Upper lobe of left lung (tissue), 6 donors: Measurements from ENCODE around the gene PPIE. TPM values are rescaled to one million over a fixed set of nuclear protein-coding genes. Genes with fewer than 3 reads are reported as not detected.

Source experiments
- ATAC-seq, 2 donors: fragments of 200-7000 bp; cut with Tn5 transposase; one replicate each; pipeline ENCODE4 v1.9.1; 2022; ENCODE audit warnings: mild to moderate bottlenecking in 2 of 2, moderate library complexity in 2 of 2; ENCODE audit not compliant: low FRiP score in 2 of 2
- DNase-seq, 2 donors: peaks; one replicate each; pipeline ENCODE4 v3.0.0-alpha.2; 2019 to 2020
- H3K27ac ChIP-seq, 4 donors: fragments of 200-600 bp; sonication (generic); one replicate each; pipeline ENCODE4 v1.5.1; 2016 to 2019
- H3K27me3 ChIP-seq, 4 donors: fragments of 200-600 bp; sonication (generic); one replicate each; pipeline ENCODE4 v1.5.1; 2017 to 2019
- H3K36me3 ChIP-seq, 4 donors: fragments of 200-600 bp; sonication (generic); one replicate each; pipeline ENCODE4 v1.5.1; 2016 to 2019
- H3K4me1 ChIP-seq, 4 donors: fragments of 200-600 bp; sonication (generic); one replicate each; pipeline ENCODE4 v1.5.1; 2018 to 2019
- H3K4me3 ChIP-seq, 4 donors: fragments of 200-600 bp; sonication (generic); one replicate each; pipeline ENCODE4 v1.5.1; 2017 to 2019; ENCODE audit warnings: mild to moderate bottlenecking in 2 of 4, moderate library complexity in 1 of 4
- H3K9me3 ChIP-seq, 4 donors: fragments of 200-600 bp; sonication (generic); one replicate each; pipeline ENCODE4 v1.5.1; 2018 to 2019
- EP300 ChIP-seq, 4 donors: sonication (generic); formaldehyde crosslinking; IDR thresholded peaks; one replicate each; pipeline ENCODE4 v1.5.1; 2017; ENCODE audit warnings: antibody characterized with exemption in 4 of 4, control low read depth in 2 of 4
- POLR2A ChIP-seq, 4 donors: fragments of 450-650 bp; IDR thresholded peaks; one replicate each; pipeline ENCODE4 v1.5.1; 2016 to 2017; ENCODE audit warnings: antibody characterized with exemption in 4 of 4, mild to moderate bottlenecking in 2 of 4
- POLR2AphosphoS5 ChIP-seq, 2 donors: sonication (generic); formaldehyde crosslinking; IDR thresholded peaks; one replicate each; pipeline ENCODE4 v1.5.1; 2017; ENCODE audit warnings: antibody characterized with exemption in 2 of 2
- WGBS, 2 donors: methylation state at CpG; one replicate each; pipeline ENCODE4 v1.1.5; 2017 to 2018; 5-methylcytosine and 5-hydroxymethylcytosine counted together
- total RNA-seq, 6 donors: library from RNA; depleted of rRNA in 4 of 6; stranded (reverse); fragments of >200 nt in 4 of 6; gene quantifications; one replicate each; pipeline versions ENCODE4 v1.1.0 to v1.2.1, GENCODE V29; 2016 to 2021
- TF ChIP-seq, protein P1 (sequence below), 6 experiments: fragments of 450-650 bp in 4 of 6; fragments of 200-600 bp in 2 of 6; sonication (generic) in 2 of 6; IDR thresholded peaks; one replicate each; pipeline ENCODE4 v1.5.1; 2016 to 2019; ENCODE audit warnings: antibody characterized with exemption in 6 of 6
- donor health status: DM: no; HTN: no; CAD: no; lungs with moderate emphysema.
- donor health status: DM: no; HTN: yes; CAD: no; lungs with severe emphysema.

The PPIE gene
- total RNA-seq, 6 donors from 2014 or later, result 23.6 to 54.5 (median 36.1) TPM

DNA sequence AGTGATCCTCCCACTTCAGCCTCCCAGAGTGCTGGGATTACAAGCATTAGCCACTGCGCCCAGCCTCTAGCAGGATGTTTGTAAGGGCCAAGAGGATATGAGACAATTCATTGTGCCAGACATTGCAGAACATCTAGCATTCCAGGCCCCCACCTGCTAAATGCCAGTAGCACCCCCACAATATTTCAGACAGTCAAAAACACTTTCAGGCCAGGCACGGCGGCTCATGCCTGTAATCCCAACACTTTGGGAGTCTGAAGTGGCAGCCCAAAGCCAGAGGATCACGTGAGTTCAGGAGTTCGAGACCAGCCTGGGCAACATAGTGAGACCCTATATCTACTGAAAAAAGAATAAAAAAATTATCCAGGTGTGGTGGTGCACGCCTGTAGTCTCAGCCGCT lies 12.9 kb downstream of the PPIE start:
- no peak overlapping the region for H3K27ac ChIP-seq
- DNase-seq (no peak), ATAC-seq (no peak)
- H3K27me3 ChIP-seq, result no peaks in the 10 kb centered on the region
- no peaks in the 10 kb centered on the region for H3K9me3 ChIP-seq
- 94 to 99% methylated on average over 6 to 7 of the region's 7 CpGs for WGBS, 2 donors
- peaks cover 68 to 98% (median 90%) of the 10 kb centered on the region in 4 donors for H3K36me3 ChIP-seq
- H3K4me3 ChIP-seq, result no peak overlapping the region
- H3K4me1 ChIP-seq, result no peaks in the 10 kb centered on the region
- TF ChIP-seq, protein P1, sequence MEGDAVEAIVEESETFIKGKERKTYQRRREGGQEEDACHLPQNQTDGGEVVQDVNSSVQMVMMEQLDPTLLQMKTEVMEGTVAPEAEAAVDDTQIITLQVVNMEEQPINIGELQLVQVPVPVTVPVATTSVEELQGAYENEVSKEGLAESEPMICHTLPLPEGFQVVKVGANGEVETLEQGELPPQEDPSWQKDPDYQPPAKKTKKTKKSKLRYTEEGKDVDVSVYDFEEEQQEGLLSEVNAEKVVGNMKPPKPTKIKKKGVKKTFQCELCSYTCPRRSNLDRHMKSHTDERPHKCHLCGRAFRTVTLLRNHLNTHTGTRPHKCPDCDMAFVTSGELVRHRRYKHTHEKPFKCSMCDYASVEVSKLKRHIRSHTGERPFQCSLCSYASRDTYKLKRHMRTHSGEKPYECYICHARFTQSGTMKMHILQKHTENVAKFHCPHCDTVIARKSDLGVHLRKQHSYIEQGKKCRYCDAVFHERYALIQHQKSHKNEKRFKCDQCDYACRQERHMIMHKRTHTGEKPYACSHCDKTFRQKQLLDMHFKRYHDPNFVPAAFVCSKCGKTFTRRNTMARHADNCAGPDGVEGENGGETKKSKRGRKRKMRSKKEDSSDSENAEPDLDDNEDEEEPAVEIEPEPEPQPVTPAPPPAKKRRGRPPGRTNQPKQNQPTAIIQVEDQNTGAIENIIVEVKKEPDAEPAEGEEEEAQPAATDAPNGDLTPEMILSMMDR (IDR thresholded peaks at IDR 0.05), result no peak
- TF ChIP-seq POLR2AphosphoS5 (IDR thresholded peaks at IDR 0.05) (no peak), EP300 (IDR thresholded peaks at IDR 0.05) (no peak), POLR2A (IDR thresholded peaks at IDR 0.05) (no peak)

DNA sequence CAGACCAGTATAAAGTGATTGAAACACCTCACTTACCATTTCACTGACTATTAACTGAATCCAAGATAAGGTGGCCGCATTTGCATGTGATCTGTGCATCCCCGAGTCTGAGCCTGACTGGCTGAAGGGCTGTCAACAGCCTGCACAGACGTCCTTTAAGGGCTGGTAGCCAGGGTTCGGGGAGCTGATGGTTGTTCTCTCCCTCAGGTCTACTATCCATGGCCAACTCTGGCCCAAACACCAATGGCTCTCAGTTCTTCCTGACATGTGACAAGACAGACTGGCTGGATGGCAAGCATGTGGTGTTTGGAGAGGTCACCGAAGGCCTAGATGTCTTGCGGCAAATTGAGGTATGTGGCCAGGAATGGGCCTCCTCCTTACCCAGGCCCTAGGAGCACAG lies 14.0 kb downstream of the PPIE start:
- no peak for ATAC-seq
- Histone ChIP-seq H3K4me3 (no peak overlapping the region), H3K27me3 (no peaks in the 10 kb centered on the region), H3K27ac (no peak overlapping the region), H3K36me3 (peaks cover 62 to 100% (median 86%) of the 10 kb centered on the region in 4 donors), H3K9me3 (no peaks in the 10 kb centered on the region), H3K4me1 (no peaks in the 10 kb centered on the region)
- TF ChIP-seq POLR2A (IDR thresholded peaks at IDR 0.05) (no peak), EP300 (IDR thresholded peaks at IDR 0.05) (no peak), POLR2AphosphoS5 (IDR thresholded peaks at IDR 0.05) (no peak)
- TF ChIP-seq, protein P1 (IDR thresholded peaks at IDR 0.05), result no peak
- WGBS, 2 donors, result 82 to 89% methylated on average over 5 to 6 of the region's 6 CpGs
- DNase-seq, result no peak

DNA sequence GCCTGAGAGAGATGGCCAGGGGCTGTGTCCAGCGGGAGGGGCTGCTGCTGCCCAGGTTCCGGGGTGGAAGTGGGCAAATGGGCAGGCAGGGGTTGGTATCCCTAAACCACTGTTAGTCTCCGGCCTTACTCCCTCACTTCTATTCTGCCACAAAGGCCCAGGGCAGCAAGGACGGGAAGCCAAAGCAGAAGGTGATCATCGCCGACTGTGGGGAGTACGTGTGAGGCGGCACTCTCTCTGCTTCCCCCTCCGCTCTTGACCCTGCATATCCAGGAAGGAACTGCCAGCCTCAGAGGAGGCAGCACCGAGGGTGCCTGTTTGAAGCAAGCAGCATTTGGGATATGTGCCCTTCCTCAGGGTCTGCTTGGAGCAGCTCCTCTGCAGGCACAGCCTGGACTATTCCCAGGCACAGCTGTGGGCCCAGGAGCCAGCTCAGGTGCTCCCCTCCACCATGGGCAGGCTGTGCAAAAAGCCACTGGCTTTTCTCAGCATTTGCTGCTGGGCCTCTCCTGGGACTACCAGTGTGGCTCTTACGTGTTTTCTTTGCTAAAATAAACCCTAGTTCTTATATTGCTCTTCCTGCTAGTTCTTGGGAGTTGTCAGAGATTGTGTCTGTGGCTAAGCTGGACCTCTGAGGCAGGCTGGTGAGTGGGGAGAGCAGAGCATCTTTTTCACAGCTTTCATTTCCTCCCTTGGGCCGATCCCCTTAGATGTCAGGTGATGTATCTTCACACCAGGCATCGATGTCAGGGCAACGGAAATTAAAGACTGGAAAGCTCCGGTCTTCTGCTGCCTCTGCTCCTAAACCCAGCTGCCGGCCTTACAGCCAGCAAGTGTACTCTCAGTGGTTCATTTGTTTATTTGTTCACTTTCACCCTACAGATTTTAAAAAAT lies 14.7 kb downstream of the PPIE start:
- ATAC-seq, result no peak
- no peaks in the 10 kb centered on the region for H3K27me3 ChIP-seq
- H3K9me3 ChIP-seq, result no peaks in the 10 kb centered on the region
- no peak overlapping the region for H3K27ac ChIP-seq
- no peaks in the 10 kb centered on the region for H3K4me1 ChIP-seq
- 91 to 93% methylated on average over 13 to 16 of the region's 16 CpGs for WGBS, 2 donors
- no peak for TF ChIP-seq EP300 (IDR thresholded peaks at IDR 0.05)
- no peak for TF ChIP-seq POLR2AphosphoS5 (IDR thresholded peaks at IDR 0.05)
- TF ChIP-seq, protein P1 (IDR thresholded peaks at IDR 0.05), result no peak
- TF ChIP-seq POLR2A (IDR thresholded peaks at IDR 0.05), result no peak
- H3K4me3 ChIP-seq, result no peak overlapping the region
- peak in 1 of 2 donors; percentile 32 for DNase-seq
- H3K36me3 ChIP-seq, result peaks cover 60 to 100% (median 82%) of the 10 kb centered on the region in 4 donors

DNA sequence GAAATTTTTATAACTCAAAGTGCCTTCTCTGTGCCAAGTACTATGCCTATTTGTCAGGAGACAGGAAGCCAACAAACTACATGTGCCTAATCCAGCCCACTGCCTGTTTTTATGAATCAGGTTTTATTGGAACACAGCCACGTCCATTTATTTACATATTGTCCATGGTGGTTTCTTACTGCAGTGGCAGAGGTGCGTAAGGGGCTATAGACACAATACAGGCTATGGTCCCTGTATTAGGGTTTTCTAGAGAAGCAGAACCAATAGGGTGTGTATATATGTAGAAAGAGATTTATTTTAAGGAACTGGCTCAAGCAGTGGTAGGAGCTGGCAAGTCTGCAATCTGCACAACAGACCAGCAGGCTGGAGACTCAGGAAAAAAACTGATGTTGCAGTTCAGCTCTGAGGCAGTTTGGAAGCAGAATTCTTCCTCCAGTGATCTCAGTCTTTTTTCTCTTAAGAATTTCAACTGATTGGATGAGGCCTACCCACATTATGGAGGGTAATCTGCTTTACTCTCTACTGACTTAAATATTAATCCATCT lies 15.4 kb downstream of the PPIE start:
- DNase-seq (no peak), ATAC-seq (no peak)
- no peaks in the 10 kb centered on the region for H3K27me3 ChIP-seq
- H3K36me3 ChIP-seq, result peaks cover 53 to 100% (median 79%) of the 10 kb centered on the region in 4 donors
- H3K27ac ChIP-seq, result no peak overlapping the region
- H3K9me3 ChIP-seq, result no peaks in the 10 kb centered on the region
- H3K4me3 ChIP-seq, result no peak overlapping the region
- 70 to 84% methylated on average over 2 of the region's 2 CpGs for WGBS, 2 donors
- H3K4me1 ChIP-seq, result no peaks in the 10 kb centered on the region
- TF ChIP-seq EP300 (IDR thresholded peaks at IDR 0.05) (no peak), POLR2A (IDR thresholded peaks at IDR 0.05) (no peak), POLR2AphosphoS5 (IDR thresholded peaks at IDR 0.05) (no peak)
- TF ChIP-seq, protein P1 (IDR thresholded peaks at IDR 0.05), result no peak
